HG03039 (cell line): ENCODE results near the gene PRR35.

Experiments
- ATAC-seq: cut with Tn5 transposase; IDR thresholded peaks from one replicate; pipeline ENCODE4 v1.9.1; 2021; ENCODE audit warnings: mild to moderate bottlenecking, moderate library complexity; ENCODE audit not compliant: unreplicated experiment

The PRR35 gene

GRCh38 chr16:560204-560700, at the start of gene PRR35:
Gene PRR35, plus strand, starts transcription at chr16:560394. Its CDS starts 2,901 bp downstream, at chr16:563295.
- ATAC-seq = no peak

DNA sequence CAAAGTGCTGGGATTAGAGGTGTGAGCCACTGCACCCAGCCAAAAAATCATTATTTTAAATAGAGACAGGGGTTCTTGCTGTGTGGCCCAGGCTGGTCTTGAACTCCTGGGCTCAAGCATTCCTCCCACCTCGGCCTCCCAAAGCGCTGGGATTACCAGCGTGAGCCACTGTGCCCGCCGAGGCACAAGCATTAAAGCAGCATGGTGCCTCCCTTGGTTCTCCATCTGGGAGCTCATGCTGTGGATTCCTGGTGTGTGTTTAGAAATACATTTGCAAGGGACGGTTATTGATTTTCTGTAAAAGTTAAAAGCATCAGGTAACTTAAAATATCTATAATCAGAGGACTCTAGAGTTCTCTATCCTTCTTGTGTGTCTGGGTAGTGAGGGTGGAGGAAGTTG, 47.4 kb upstream of the PRR35 start:
- ATAC-seq = no peak

DNA sequence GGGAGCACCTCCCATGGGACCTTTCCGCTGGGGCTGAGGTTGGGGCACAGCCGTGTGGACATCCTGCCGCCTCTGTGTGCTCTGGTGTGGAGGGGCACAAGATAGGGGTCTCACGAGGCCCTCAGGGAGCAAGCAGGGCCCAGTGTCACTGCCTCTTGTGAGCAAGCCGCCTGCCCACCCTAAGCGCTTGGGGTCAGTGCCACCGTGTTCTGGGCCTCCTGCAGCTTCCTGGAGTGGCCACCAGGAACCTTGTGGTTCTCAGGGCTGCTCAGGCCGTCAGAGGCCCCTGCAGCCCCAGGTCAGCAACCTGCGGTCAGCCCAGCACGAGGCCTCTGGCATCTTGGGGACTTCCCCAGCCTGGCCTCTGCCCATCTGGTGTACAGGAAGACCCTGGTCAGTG, 46.2 kb upstream of the PRR35 start:
- ATAC-seq = no peak

DNA sequence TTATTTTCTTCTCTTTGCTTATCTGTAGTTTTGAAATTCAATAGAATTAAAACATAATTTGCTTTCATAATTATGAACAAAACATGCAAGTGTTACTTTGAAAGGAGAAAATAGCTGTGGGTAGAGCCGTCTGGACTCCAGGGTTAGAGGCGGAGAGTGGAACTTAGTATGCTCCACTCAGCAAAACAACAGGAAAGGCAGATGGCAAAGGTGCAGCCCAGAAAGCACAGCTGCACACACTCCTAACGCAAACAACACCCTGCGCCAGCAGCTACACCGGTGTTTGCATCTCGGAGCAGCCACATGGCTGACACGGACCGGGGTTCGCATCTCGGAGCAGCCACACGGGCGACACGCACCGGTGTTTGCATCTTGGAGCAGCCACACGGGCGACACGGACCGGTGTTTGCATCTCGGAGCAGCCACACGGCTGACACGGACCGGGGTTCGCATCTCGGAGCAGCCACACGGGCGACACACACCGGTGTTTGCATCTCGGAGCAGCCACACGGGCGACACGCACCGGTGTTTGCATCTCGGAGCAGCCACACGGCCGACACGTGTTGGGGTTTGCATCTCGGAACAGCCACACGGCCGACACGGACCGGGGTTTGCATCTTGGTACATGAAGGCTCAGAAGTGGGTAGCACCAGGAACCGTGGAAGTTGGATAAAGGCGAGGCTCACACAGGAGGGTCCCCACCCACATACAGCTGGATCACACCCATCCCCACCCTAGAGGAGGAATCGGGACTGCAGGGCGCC, 44.8 kb upstream of the PRR35 start:
- no peak for ATAC-seq

DNA sequence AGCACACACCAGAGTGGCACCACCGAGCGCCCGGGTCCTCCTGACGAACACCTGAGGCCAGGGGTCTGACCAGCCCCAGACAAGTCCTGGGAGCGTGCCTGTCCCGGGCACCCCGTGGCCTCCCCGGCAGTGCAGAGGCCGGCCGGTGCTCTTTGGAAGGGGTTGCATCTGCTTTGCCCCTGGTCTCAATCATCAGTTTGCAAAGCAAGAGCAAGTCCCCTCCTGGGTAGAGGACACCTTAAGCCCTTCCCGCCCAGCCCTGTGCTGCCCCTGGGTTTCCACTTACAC, 44.3 kb upstream of the PRR35 start:
- no peak for ATAC-seq

- ATAC-seq = no peak
Measured at GRCh38 chr16:516301-516700, 43.9 kb upstream of the PRR35 start.

DNA sequence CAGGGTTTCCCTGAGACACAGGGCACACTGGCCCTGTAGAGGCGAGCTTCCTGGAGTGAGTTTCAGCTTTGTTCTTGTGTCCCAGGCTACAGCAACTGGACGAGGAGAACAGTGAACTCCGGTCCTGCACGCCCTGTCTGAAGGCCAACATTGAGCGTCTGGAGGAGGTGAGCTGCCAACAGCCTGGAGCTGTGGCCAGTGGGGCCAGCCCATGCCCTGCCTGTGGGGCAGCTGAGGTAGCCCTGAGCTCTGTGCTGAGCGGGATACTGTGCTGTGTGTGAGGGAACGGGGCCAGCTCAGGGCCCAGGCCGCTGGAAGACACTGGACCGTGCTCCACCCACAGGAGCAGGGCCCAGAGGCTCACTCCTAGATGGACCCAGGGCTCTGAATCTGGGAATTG, 41.3 kb upstream of the PRR35 start:
- no peak for ATAC-seq

GRCh38 chr16:519425-519824, 40.8 kb upstream of the PRR35 start:
- ATAC-seq = no peak

GRCh38 chr16:519841-520687, 40.1 kb upstream of the PRR35 start:
- no peak for ATAC-seq

GRCh38 chr16:520847-521246, 39.3 kb upstream of the PRR35 start:
- ATAC-seq = no peak

DNA sequence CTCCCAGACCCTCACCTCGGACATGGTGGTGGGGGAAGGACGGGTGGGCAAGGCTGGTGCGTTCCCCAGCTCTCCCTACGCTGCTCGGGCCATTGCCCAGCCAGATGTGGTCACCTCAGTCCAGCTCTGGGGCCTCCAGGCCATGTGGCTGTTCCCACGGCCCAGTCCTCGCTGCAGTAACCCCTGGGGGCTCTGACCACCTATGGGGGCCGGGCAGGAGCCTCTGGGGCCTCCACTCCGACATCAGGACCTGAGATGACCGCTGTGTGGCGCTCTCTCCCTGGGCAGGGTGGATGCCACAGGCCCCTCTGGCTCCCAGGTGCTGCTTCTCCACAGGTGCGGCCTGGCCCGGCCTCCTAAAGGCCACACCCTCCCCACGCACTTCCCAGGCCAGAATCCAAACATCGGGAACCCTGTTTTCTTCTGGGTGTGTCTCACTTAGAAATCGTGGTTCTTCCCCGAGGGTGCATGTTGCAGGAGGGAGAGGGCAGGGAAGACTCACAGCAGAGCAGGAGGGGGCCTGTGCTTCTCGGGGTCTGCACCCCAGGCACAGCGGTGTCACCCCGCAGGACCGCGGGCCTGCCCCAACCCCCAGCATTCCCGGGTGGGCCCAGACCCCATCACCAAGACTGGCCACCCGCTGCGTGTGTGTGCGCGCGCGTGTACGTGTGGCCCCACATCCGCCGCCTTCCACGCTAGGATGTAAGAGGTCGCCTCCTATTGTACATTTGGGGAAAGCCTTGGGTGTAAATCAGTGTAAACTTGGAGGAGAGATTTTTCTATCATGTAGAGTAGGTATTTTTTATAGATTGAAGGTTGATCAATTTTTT, 38.6 kb upstream of the PRR35 start:
- no peak for ATAC-seq

DNA sequence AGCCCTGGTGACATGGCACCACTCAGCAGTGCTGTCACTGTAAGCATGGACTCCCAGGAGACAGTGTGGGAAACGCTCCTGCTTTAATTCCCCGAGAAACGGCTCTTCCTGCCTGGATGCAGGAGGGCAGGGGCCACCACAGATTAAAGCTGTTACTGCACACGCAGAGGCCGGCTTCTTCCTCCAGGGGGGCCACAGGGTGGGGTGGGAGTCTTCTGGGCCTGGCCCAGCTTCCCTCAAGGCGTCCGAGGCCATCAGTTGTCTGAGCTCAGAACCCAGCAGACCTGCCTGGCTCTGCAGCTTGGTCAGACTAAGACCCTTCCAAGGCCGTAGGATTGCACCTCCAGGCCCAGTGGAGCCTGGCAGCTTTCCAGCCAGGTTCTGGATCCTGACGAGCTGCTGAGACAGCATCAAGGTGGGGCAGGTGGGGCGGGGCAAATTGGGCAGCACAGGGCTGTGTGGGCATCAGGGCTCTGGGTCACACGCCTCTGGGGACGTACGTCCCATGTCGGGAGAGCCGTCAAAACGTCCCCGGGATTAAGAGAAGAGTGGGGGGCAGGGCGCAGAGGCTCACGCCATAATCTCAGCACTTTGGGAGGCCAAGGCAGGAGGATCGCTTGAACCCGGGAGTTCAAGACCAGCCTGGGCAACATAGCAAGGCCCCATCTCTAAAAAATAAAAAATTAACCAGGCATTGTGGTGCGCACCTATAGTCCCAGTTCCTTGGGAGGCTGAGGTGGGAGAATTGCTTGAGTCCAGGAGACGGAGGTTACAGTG, 37.7 kb upstream of the PRR35 start:
- ATAC-seq = no peak

GRCh38 chr16:523097-523741, 37.0 kb upstream of the PRR35 start:
- ATAC-seq = no peak

GRCh38 chr16:524274-525040, 35.7 kb upstream of the PRR35 start:
- no peak for ATAC-seq

DNA sequence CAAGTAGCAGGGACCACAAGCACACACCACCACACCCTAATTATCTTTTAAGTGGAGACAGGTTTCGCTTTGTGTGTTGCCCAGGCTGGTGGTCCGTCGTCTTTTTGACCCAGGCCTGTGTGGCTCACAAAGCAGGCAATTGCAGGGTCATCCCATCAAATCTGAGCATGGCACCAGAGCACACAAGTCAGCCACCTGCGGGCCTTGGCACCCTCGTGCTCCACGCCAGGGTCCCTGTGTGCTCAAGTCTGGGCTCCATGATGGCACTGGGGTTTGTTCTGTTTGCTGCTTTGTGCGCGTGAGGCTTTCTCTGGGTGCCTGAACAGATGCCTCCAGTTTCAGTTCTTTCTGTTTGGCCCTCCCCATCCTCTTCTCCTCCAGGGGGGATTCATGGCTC, 35.1 kb upstream of the PRR35 start:
- ATAC-seq = no peak

- ATAC-seq = no peak
Measured at GRCh38 chr16:525520-526180, 34.5 kb upstream of the PRR35 start.

- ATAC-seq = no peak
Measured at GRCh38 chr16:526181-527014, 33.8 kb upstream of the PRR35 start.
